ENCODE results near the gene GSC2. TPM values are rescaled to one million over a fixed set of nuclear protein-coding genes. Genes with fewer than 3 reads are reported as not detected.

GSC2 gene
- total RNA-seq, 3 donors from 2014 or later (not counting 1 experiment from before 2014, with no cell fraction given) = not detected

- peak overlapping the region; percentile 71 to 73 for H3K27ac Mint-ChIP-seq
- no peak overlapping the region for H3K27ac ChIP-seq (ENCODE audit: low read length)
- WGBS (ENCODE audit: insufficient coverage) = 97% methylated on average over 4 of the region's 4 CpGs
These were observed 35.0 kb downstream of the GSC2 start for GRCh38 chr22:19114984-19115552.

DNA sequence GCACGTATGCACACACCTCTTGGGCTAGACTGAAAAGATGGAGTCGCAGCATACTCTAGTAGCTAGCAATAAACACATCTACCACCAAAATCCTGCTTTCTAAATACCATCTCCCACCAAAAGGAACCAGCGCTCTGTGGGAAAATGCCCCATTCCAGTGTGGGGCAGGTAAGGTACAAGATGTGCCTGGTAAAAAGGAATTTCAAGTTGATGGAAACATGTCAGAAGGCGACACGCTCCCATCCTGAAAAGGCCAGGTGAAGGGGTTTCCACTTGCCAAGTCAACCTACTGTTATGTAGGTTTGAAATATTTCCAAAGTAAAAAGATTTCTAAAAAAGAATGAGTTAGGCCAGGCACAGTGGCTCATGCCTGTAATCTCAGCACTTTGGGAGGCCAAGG, 36.7 kb downstream of the GSC2 start:
- no peak for ATAC-seq
- no peak overlapping the region for H3K27ac ChIP-seq (ENCODE audit: low read length)
- TF ChIP-seq, protein P1, sequence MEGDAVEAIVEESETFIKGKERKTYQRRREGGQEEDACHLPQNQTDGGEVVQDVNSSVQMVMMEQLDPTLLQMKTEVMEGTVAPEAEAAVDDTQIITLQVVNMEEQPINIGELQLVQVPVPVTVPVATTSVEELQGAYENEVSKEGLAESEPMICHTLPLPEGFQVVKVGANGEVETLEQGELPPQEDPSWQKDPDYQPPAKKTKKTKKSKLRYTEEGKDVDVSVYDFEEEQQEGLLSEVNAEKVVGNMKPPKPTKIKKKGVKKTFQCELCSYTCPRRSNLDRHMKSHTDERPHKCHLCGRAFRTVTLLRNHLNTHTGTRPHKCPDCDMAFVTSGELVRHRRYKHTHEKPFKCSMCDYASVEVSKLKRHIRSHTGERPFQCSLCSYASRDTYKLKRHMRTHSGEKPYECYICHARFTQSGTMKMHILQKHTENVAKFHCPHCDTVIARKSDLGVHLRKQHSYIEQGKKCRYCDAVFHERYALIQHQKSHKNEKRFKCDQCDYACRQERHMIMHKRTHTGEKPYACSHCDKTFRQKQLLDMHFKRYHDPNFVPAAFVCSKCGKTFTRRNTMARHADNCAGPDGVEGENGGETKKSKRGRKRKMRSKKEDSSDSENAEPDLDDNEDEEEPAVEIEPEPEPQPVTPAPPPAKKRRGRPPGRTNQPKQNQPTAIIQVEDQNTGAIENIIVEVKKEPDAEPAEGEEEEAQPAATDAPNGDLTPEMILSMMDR (IDR thresholded peaks at IDR 0.05) = no peak
- intact Hi-C loops (cut with micrococcal nuclease) = no loop called here
- no peaks in the 10 kb centered on the region for H3K36me3 ChIP-seq (ENCODE audit: control insufficient read depth, insufficient read depth, low read length)
- 98% methylated on average over 5 of the region's 5 CpGs for WGBS (ENCODE audit: insufficient coverage)
- Mint-ChIP-seq H3K4me1 (peaks cover 64 to 73% of the 10 kb centered on the region in 2 donors), H3K36me3 (no peaks in the 10 kb centered on the region), H3K4me3 (no peak overlapping the region), H3K27me3 (ENCODE audit: low read depth in 2 of 2) (no peaks in the 10 kb centered on the region), H3K27ac (no peak overlapping the region), H3K9me3 (no peaks in the 10 kb centered on the region)
- no peaks in the 10 kb centered on the region for H3K27me3 ChIP-seq (ENCODE audit: control insufficient read depth, insufficient read depth, low read length)
- DNase-seq = no peak
- H3K4me3 ChIP-seq (ENCODE audit: low read length) = no peak overlapping the region
- peaks cover 55% of the 10 kb centered on the region for H3K4me1 ChIP-seq (ENCODE audit: control insufficient read depth, insufficient read depth, low read length)
- H3K9me3 ChIP-seq (ENCODE audit: control insufficient read depth, insufficient read depth, low read length) = no peaks in the 10 kb centered on the region

More at GRCh38 chr22:19114984-19115552, 35.0 kb downstream of the GSC2 start:
- Mint-ChIP-seq H3K4me3 (no peak overlapping the region), H3K9me3 (no peaks in the 10 kb centered on the region), H3K36me3 (no peaks in the 10 kb centered on the region), H3K4me1 (peaks cover 61 to 62% of the 10 kb centered on the region in 2 donors), H3K27me3 (ENCODE audit: low read depth in 2 of 2) (no peaks in the 10 kb centered on the region)
- DNase-seq (no peak), ATAC-seq (no peak)
- TF ChIP-seq, protein P1 (IDR thresholded peaks at IDR 0.05) = no peak
- H3K9me3 ChIP-seq (ENCODE audit: control insufficient read depth, insufficient read depth, low read length) = no peaks in the 10 kb centered on the region
- H3K4me1 ChIP-seq (ENCODE audit: control insufficient read depth, insufficient read depth, low read length) = peaks cover 58% of the 10 kb centered on the region
- H3K4me3 ChIP-seq (ENCODE audit: low read length) = no peak overlapping the region
- H3K27me3 ChIP-seq (ENCODE audit: control insufficient read depth, insufficient read depth, low read length) = no peaks in the 10 kb centered on the region
- H3K36me3 ChIP-seq (ENCODE audit: control insufficient read depth, insufficient read depth, low read length) = no peaks in the 10 kb centered on the region
- intact Hi-C loops (cut with micrococcal nuclease) = no loop called here

DNA sequence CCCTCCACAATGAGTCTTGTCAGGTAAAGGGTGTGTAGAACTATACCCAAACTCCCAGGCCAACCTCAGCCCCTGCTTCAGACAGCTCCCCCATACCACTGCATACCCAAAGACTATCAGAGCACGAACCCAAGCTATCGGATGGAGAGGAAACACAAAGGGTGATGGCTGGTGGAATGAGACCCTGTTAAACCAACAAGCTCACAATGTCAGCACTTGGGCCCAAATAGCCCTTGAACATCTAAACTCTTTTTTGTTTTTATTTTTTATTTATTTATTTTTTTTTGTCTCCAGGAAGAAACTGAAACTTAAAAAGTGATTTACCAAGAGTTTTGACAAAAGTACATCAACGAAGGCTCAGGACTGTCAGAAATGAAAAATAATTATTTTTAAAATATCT, 38.5 kb downstream of the GSC2 start:
- H3K4me3 Mint-ChIP-seq = no peak overlapping the region
- Histone ChIP-seq H3K4me3 (ENCODE audit: low read length) (no peak overlapping the region), H3K27ac (ENCODE audit: low read length) (no peak overlapping the region), H3K4me1 (ENCODE audit: control insufficient read depth, insufficient read depth, low read length) (peaks cover 47% of the 10 kb centered on the region), H3K36me3 (ENCODE audit: control insufficient read depth, insufficient read depth, low read length) (no peaks in the 10 kb centered on the region), H3K9me3 (ENCODE audit: control insufficient read depth, insufficient read depth, low read length) (no peaks in the 10 kb centered on the region), H3K27me3 (ENCODE audit: control insufficient read depth, insufficient read depth, low read length) (no peaks in the 10 kb centered on the region)
- no CpG with 5 or more reads among the region's 3 CpGs for WGBS (ENCODE audit: insufficient coverage)
- no peaks in the 10 kb centered on the region for H3K9me3 Mint-ChIP-seq
- peak overlapping the region; percentile 80 to 84 for H3K27ac Mint-ChIP-seq
- H3K36me3 Mint-ChIP-seq = no peaks in the 10 kb centered on the region
- H3K4me1 Mint-ChIP-seq = peaks cover 71 to 72% of the 10 kb centered on the region in 2 donors
- H3K27me3 Mint-ChIP-seq (ENCODE audit: low read depth in 2 of 2) = no peaks in the 10 kb centered on the region
- DNase-seq = no peak
- TF ChIP-seq, protein P1 (IDR thresholded peaks at IDR 0.05) = no peak
- ATAC-seq = no peak
- intact Hi-C loops (cut with micrococcal nuclease) = no loop called here

- H3K27me3 ChIP-seq (ENCODE audit: control insufficient read depth, insufficient read depth, low read length) = no peaks in the 10 kb centered on the region
- Mint-ChIP-seq H3K4me1 (peaks cover 71% of the 10 kb centered on the region in 2 donors), H3K4me3 (no peak overlapping the region), H3K9me3 (no peaks in the 10 kb centered on the region), H3K36me3 (no peaks in the 10 kb centered on the region), H3K27ac (peak overlapping the region; percentile 80 to 84), H3K27me3 (ENCODE audit: low read depth in 2 of 2) (no peaks in the 10 kb centered on the region)
- H3K36me3 ChIP-seq (ENCODE audit: control insufficient read depth, insufficient read depth, low read length) = no peaks in the 10 kb centered on the region
- no peaks in the 10 kb centered on the region for H3K9me3 ChIP-seq (ENCODE audit: control insufficient read depth, insufficient read depth, low read length)
- intact Hi-C loops (cut with micrococcal nuclease) = no loop called here
- WGBS (ENCODE audit: insufficient coverage) = 95% methylated on average over 3 of the region's 3 CpGs
- ATAC-seq (no peak), DNase-seq (peak in 1 of 2 donors; percentile 30)
- H3K27ac ChIP-seq (ENCODE audit: low read length) = no peak overlapping the region
- H3K4me1 ChIP-seq (ENCODE audit: control insufficient read depth, insufficient read depth, low read length) = peaks cover 48% of the 10 kb centered on the region
- TF ChIP-seq, protein P1 (IDR thresholded peaks at IDR 0.05) = no peak
- H3K4me3 ChIP-seq (ENCODE audit: low read length) = no peak overlapping the region
These were observed 39.0 kb downstream of the GSC2 start for GRCh38 chr22:19111140-19111539.

Measured in natural killer cell (primary cell).